Prostate gland (tissue), 2 donors: ENCODE results near the gene RPE65. TPM values are rescaled to one million over a fixed set of nuclear protein-coding genes. Genes with fewer than 3 reads are reported as not detected.

Source experiments
- DNase-seq: peaks from one replicate; pipeline ENCODE4 v3.0.0-alpha.2; 2019; ENCODE audit warnings: low spot score
- H3K27ac ChIP-seq, 2 donors: fragments of 200-600 bp; sonication (generic); 2 replicates each; pipeline ENCODE4 v1.5.1; 2017 to 2019
- H3K27me3 ChIP-seq: fragments of 200-600 bp; sonication (generic); replicated peaks from 2 replicates; pipeline ENCODE4 v1.5.1; 2019; ENCODE audit not compliant: insufficient read depth
- H3K36me3 ChIP-seq, 2 donors: fragments of 200-600 bp; sonication (generic); 1 replicate in 1 of 2; 2 replicates in 1 of 2; pipeline versions ENCODE4 v1.5.1 to v1.8.1; 2017 to 2019
- H3K4me1 ChIP-seq: fragments of 200-600 bp; sonication (generic); replicated peaks from 2 replicates; pipeline ENCODE4 v1.5.1; 2019
- H3K4me3 ChIP-seq, 2 donors: fragments of 200-600 bp; sonication (generic); 2 replicates each; pipeline ENCODE4 v1.5.1; 2017 to 2019
- H3K9me3 ChIP-seq: fragments of 200-600 bp; sonication (generic); 2 replicates; pipeline ENCODE4 v1.5.1; 2017
- CTCF ChIP-seq, 4 experiments: fragments of 200-600 bp in 2 of 4; fragments of 450-650 bp in 2 of 4; sonication (generic) in 2 of 4; IDR thresholded peaks; 1 replicate in 3 of 4; 2 replicates in 1 of 4; pipeline ENCODE4 v1.5.1; 2016 to 2019; ENCODE audit warnings: antibody characterized with exemption in 4 of 4, mild to moderate bottlenecking in 2 of 4, moderate library complexity in 2 of 4
- POLR2A ChIP-seq: fragments of 450-650 bp; IDR thresholded peaks from one replicate; pipeline ENCODE4 v1.6.1; 2016; ENCODE audit warnings: antibody characterized with exemption, mild to moderate bottlenecking
- POLR2AphosphoS5 ChIP-seq: sonication (generic); formaldehyde crosslinking; IDR thresholded peaks from one replicate; pipeline ENCODE4 v1.6.1; 2017; ENCODE audit warnings: antibody characterized with exemption
- WGBS: methylation state at CpG from one replicate; pipeline ENCODE4 v1.1.5; 2018; 5-methylcytosine and 5-hydroxymethylcytosine counted together
- intact Hi-C: fragments of 100-400 bp; cut with DNase I; formaldehyde crosslinking; loops from one replicate; pipeline ENCODE4 v1.14.2; 2022
- small RNA-seq, 2 donors: library from RNA; depleted of rRNA; stranded (forward); fragments of <200 nt; gene quantifications; one replicate each; pipeline ENCODE3, GENCODE V24; 2016
- total RNA-seq, 2 donors: library from RNA; depleted of rRNA; stranded (reverse); fragments of >200 nt; gene quantifications; one replicate each; pipeline ENCODE4 v1.1.0, GENCODE V29; 2016

The RPE65 gene
- total RNA-seq, 2 donors from 2014 or later, result 0.57 to 0.91 TPM

- Histone ChIP-seq H3K27ac (no peak overlapping the region), H3K4me1 (no peaks in the 10 kb centered on the region), H3K4me3 (no peak overlapping the region), H3K9me3 (no peaks in the 10 kb centered on the region), H3K36me3 (no peaks in the 10 kb centered on the region), H3K27me3 (no peaks in the 10 kb centered on the region)
- WGBS, result 82% methylated on average over 2 of the region's 2 CpGs
- DNase-seq, result no peak
- TF ChIP-seq POLR2A, result no peak
- no peak for TF ChIP-seq CTCF (IDR thresholded peaks at IDR 0.05)
- no peak for TF ChIP-seq POLR2AphosphoS5
- intact Hi-C loops, result no loop called here
These were observed 66.7 kb downstream of the RPE65 start for GRCh38 chr1:68383092-68383491.

DNA sequence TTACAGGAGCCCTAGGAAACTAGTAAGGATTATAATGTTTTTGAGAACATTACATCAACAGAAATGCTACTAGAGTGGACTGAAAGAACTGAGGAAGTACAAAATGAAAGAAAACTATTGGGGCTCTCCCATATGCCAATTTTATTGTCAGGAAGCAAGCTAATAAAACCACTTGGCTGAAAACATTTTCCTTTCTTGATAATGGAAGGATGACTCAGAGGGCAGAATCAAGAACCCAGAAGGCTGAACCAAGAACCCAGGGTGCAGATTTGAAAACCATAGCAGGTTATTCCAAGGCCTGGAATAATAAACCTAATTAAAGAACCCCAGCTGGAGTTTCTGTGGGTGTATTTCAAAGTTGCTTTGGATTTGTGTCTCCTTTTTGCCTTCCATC lies 70.7 kb downstream of the RPE65 start:
- H3K4me1 ChIP-seq, result no peaks in the 10 kb centered on the region
- no peak for DNase-seq
- no peak overlapping the region for H3K4me3 ChIP-seq
- intact Hi-C loops, result no loop called here
- H3K27ac ChIP-seq, result no peak overlapping the region
- H3K9me3 ChIP-seq, result no peaks in the 10 kb centered on the region
- H3K36me3 ChIP-seq, result no peaks in the 10 kb centered on the region
- H3K27me3 ChIP-seq, result no peaks in the 10 kb centered on the region
- TF ChIP-seq POLR2AphosphoS5 (no peak), CTCF (IDR thresholded peaks at IDR 0.05) (no peak), POLR2A (no peak)

Small RNA genes within 50 kb of the gene (small RNA-seq; reads per million reads assigned to genes)
- gene AL139413.1, result 0 reads per million in 2 donors

Other genes with a start within 250 kb of the RPE65 start
- 10 to 100 TPM; 74.5 to 92.1 TPM for gene WLS, start 217.4 kb downstream of the RPE65 start, total RNA-seq
- gene DEPDC1, start 47.1 kb upstream of the RPE65 start, total RNA-seq, result 1 to 10 TPM in 1 of 2 donors, under 1 TPM in 1; 0.46 to 3.0 TPM